ENCODE measurements around the gene IL1R2.

Gene IL1R2

DNA sequence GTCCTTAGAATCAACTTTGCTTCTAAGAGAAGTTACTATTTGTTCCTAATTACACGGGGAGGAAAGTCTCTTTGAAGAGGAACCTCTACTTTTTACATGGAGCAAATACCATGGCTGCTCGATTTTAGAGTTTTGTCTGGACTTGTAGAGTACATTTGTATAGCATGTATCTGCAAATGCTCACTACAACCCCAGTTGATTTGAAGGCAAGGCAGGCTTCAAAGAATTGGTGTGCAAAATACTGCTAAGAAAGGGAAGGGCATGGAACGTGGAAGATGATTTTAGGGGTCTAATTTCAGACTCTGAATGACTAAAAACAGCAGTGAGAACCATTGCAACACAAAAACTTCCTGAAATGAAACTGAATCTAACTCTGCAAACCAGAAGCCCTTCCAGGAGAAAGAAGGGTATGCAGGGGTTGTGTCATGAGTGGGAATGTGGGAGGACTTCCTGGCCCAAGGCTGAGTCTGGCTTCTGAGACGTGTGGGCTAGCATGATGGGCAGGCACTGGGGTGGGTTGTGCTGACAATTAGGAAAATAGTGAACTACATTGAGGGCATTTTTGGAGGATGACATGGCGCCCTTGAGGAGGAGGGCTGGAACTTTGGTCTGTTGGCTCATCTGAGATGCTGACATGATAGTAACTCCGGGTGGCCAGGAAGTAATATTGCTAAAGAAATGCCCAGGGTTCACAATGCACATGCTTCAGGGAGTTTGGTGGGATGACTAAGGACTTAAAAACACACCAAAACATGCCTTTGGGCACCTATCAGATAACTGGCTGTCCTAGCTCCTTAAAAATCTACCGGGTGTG is 18.9 kb upstream of the IL1R2 start:
- in situ Hi-C loops (cut with HindIII; ENCODE audit: low sequenced_read_pairs) = no loop called here
- H3K4me3 ChIP-seq (ENCODE audit: low read depth, low read length) = no peak overlapping the region
- DNase-seq (ENCODE audit: low read depth, low spot score) = peak; percentile 52
- TF ChIP-seq, protein P1, sequence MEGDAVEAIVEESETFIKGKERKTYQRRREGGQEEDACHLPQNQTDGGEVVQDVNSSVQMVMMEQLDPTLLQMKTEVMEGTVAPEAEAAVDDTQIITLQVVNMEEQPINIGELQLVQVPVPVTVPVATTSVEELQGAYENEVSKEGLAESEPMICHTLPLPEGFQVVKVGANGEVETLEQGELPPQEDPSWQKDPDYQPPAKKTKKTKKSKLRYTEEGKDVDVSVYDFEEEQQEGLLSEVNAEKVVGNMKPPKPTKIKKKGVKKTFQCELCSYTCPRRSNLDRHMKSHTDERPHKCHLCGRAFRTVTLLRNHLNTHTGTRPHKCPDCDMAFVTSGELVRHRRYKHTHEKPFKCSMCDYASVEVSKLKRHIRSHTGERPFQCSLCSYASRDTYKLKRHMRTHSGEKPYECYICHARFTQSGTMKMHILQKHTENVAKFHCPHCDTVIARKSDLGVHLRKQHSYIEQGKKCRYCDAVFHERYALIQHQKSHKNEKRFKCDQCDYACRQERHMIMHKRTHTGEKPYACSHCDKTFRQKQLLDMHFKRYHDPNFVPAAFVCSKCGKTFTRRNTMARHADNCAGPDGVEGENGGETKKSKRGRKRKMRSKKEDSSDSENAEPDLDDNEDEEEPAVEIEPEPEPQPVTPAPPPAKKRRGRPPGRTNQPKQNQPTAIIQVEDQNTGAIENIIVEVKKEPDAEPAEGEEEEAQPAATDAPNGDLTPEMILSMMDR (IDR thresholded peaks at IDR 0.05; ENCODE audit: low read depth, low read length) = no peak

DNA sequence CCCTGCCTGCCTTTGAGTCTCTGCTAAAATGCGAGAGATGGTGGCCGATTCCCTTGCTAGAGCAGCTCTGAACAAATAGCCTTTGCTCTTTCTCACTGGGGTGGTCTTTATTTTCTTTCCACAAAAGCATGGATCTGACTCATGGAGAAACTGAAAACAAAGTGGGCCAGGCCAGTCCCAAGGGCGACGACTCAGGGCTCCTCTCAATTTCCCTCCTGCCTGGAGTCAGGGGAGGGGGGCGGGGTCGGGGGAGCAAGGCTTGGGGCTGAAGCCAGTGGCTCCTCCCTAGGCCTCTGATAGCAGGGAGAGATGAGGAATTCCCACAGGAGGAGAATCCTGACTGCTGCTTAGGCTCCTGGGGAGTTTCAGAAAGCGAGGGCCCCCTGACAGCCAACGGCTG is 17.1 kb upstream of the IL1R2 start:
- H3K4me3 ChIP-seq (ENCODE audit: low read depth, low read length) = no peak overlapping the region
- DNase-seq (ENCODE audit: low read depth, low spot score) = peak; percentile 37
- in situ Hi-C loops (cut with HindIII; ENCODE audit: low sequenced_read_pairs) = no loop called here
- TF ChIP-seq, protein P1 (IDR thresholded peaks at IDR 0.05; ENCODE audit: low read depth, low read length) = no peak

DNA sequence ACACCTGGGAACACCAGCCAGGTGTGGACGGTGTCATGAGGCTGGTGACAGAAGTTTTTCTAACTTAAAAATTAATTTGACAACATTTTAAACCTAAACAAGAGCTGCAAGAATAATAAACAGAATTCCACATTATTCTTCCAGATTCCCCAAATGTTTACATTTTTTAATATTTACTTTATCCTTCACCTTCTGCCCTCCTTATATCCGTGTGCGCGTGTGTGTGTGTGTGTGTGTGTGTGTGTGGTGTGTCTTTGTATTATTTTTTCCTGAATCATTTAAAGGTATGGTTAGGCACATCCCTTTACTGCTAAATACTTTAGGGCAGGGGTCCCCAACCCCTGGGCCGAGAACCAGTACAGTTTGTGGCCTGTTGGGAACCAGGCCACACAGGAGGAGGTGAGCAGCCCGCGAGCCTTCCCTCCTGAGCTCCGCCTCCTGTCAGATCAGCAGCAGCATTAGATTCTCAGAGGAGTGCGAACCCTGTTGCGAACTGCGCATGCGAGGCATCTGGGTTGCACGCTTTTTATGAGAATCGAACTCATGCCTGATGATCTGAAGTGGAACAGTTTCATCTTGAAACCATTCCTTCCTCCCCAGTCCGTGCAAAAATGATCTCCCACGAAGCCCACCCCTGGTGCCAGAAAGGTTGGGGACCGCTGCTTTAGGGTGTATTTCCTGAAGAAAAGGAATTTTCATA is 16.4 kb upstream of the IL1R2 start:
- H3K4me3 ChIP-seq (ENCODE audit: low read depth, low read length) = no peak overlapping the region
- TF ChIP-seq, protein P1 (IDR thresholded peaks at IDR 0.05; ENCODE audit: low read depth, low read length) = no peak
- in situ Hi-C loops (cut with HindIII; ENCODE audit: low sequenced_read_pairs) = no loop called here
- no peak for DNase-seq (ENCODE audit: low read depth, low spot score)

DNA sequence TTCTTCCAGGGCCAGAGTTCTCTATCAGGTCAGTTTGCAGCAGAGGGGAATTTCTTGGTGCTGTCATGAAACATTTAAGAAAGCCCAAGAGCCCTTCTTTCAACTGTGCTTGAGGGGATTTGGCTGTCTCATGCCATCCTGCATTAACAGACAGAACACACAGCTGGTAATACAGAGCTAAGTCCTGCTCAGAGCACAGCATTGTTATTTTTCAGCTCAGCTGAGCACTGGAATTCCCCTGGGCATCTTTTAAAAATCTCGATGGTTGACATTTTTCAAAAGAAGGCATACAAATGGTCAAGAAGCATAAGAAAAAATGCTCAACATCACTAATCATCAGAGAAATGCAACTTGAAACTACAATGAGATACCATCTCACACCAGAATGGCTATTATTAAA is 14.9 kb upstream of the IL1R2 start:
- H3K4me3 ChIP-seq (ENCODE audit: low read depth, low read length) = no peak overlapping the region
- no peak for DNase-seq (ENCODE audit: low read depth, low spot score)
- TF ChIP-seq, protein P1 (IDR thresholded peaks at IDR 0.05; ENCODE audit: low read depth, low read length) = no peak
- in situ Hi-C loops (cut with HindIII; ENCODE audit: low sequenced_read_pairs) = no loop called here

GRCh38 chr2:101980368-101980767 is 11.4 kb upstream of the IL1R2 start:
- in situ Hi-C loops (cut with HindIII; ENCODE audit: low sequenced_read_pairs) = no loop called here
- TF ChIP-seq, protein P1 (IDR thresholded peaks at IDR 0.05; ENCODE audit: low read depth, low read length) = no peak
- no peak overlapping the region for H3K4me3 ChIP-seq (ENCODE audit: low read depth, low read length)
- no peak for DNase-seq (ENCODE audit: low read depth, low spot score)

- in situ Hi-C loops (cut with HindIII; ENCODE audit: low sequenced_read_pairs) = no loop called here
- DNase-seq (ENCODE audit: low read depth, low spot score) = no peak
- no peak overlapping the region for H3K4me3 ChIP-seq (ENCODE audit: low read depth, low read length)
- TF ChIP-seq, protein P1 (IDR thresholded peaks at IDR 0.05; ENCODE audit: low read depth, low read length) = no peak
Measured at GRCh38 chr2:101981066-101981465, 10.7 kb upstream of the IL1R2 start.

Data from astrocyte of the spinal cord (primary cell).